ENCODE measurements around the gene RAD51. TPM values are rescaled to one million over a fixed set of nuclear protein-coding genes. Genes with fewer than 3 reads are reported as not detected.

RAD51 gene
- total and polyA plus RNA-seq, 2 of the 8 experiments (the other 6 are each of a cell fraction or from before 2014, with no cell fraction given), result 32.2 to 42.4 TPM

DNA sequence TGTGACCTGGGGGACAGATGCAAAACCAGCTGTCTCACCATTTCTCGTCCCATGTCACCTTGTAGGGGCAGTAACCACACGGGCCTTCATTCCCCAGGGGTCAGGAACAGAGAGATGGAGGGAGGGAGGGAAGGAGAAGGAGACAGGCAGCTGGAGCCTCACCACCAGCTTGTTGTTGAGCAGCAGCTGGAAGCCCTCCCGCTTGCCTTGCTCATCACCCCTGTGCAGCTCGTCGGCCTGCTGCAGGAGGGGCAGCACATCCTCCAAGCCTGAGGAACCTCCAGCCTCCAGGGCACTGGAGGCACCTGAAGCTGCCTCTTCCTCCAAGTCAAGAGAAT, 49.8 kb downstream of the RAD51 start (continued):
- no peak for TF ChIP-seq BACH1 (IDR thresholded peaks at IDR 0.05; ENCODE audit: low read length)
